Gastrocnemius medialis (tissue), 4 donors: ENCODE measurements around the gene ADAMTS2.

Source experiments
- CTCF ChIP-seq, 5 experiments: fragments of 450-650 bp in 3 of 5; fragments of 200-600 bp in 2 of 5; sonication (generic) in 2 of 5; IDR thresholded peaks in 4 of 5; conservative IDR thresholded peaks in 1 of 5; 1 replicate in 4 of 5; 2 replicates in 1 of 5; pipeline ENCODE4 v1.5.1; 2016 to 2019; ENCODE audit warnings: antibody characterized with exemption in 5 of 5, mild to moderate bottlenecking in 3 of 5, moderate library complexity in 3 of 5
- POLR2A ChIP-seq, 2 donors: fragments of 450-650 bp; IDR thresholded peaks; one replicate each; pipeline ENCODE4 v1.6.1; 2017; ENCODE audit warnings: antibody characterized with exemption in 2 of 2, mild to moderate bottlenecking in 2 of 2, moderate library complexity in 2 of 2

GRCh38 chr5:179205277-179205676, 140.0 kb downstream of the ADAMTS2 start:
- TF ChIP-seq CTCF (IDR thresholded peaks at IDR 0.05 in 4 of 5, conservative IDR thresholded peaks at IDR 0.05 in 1 of 5) (no peak), POLR2A (IDR thresholded peaks at IDR 0.05) (no peak)
